Sigmoid colon (tissue), 7 donors: ENCODE results near the gene GIN1. TPM values are rescaled to one million over a fixed set of nuclear protein-coding genes. Genes with fewer than 3 reads are reported as not detected.

Source experiments
- DNase-seq: peaks from one replicate; pipeline ENCODE4 v3.0.0-alpha.2; 2019
- H3K27ac ChIP-seq, 4 donors: fragments of 200-600 bp; sonication (generic); one replicate each; pipeline ENCODE4 v1.5.1; 2016 to 2019; ENCODE audit warnings: mild to moderate bottlenecking in 1 of 4
- H3K27me3 ChIP-seq, 3 donors: fragments of 200-600 bp; sonication (generic); one replicate each; pipeline ENCODE4 v1.5.1; 2019; ENCODE audit warnings: mild to moderate bottlenecking in 1 of 3
- H3K36me3 ChIP-seq, 4 donors: fragments of 200-600 bp; sonication (generic); one replicate each; pipeline ENCODE4 v1.5.1; 2016 to 2019
- H3K4me1 ChIP-seq, 4 donors: fragments of 200-600 bp; sonication (generic); one replicate each; pipeline ENCODE4 v1.5.1; 2017 to 2019
- H3K4me3 ChIP-seq, 4 donors: fragments of 200-600 bp; sonication (generic); one replicate each; pipeline ENCODE4 v1.5.1; 2017 to 2019; ENCODE audit warnings: mild to moderate bottlenecking in 2 of 4, moderate library complexity in 1 of 4
- H3K9me3 ChIP-seq, 4 donors: fragments of 200-600 bp in 3 of 4; sonication (generic) in 3 of 4; one replicate each; pipeline versions ENCODE4 v1.5.1 to v1.6.1; 2013 to 2019
- CTCF ChIP-seq, 4 experiments: fragments of 450-650 bp in 3 of 4; fragments of 200-600 bp in 1 of 4; IDR thresholded peaks; one replicate each; pipeline ENCODE4 v1.5.1; 2016 to 2019; ENCODE audit warnings: antibody characterized with exemption in 4 of 4, mild to moderate bottlenecking in 3 of 4, moderate library complexity in 2 of 4
- EP300 ChIP-seq, 4 donors: sonication (generic); formaldehyde crosslinking; IDR thresholded peaks; one replicate each; pipeline ENCODE4 v1.6.1; 2017; ENCODE audit warnings: antibody characterized with exemption in 4 of 4
- POLR2A ChIP-seq, 2 donors: fragments of 450-650 bp; IDR thresholded peaks; one replicate each; pipeline ENCODE4 v1.6.1; 2016; ENCODE audit warnings: antibody characterized with exemption in 2 of 2, mild to moderate bottlenecking in 2 of 2, moderate library complexity in 2 of 2
- POLR2AphosphoS5 ChIP-seq, 4 donors: sonication (generic); formaldehyde crosslinking; IDR thresholded peaks; one replicate each; pipeline ENCODE4 v1.6.1; 2017; ENCODE audit warnings: antibody characterized with exemption in 4 of 4
- WGBS, 2 donors: extraction: QIAGEN DNeasy Blood & Tissue Kit; methylation state at CpG; one replicate each; pipeline ENCODE4 v1.1.7; 2013; 5-methylcytosine and 5-hydroxymethylcytosine counted together
- intact Hi-C: fragments of 100-400 bp; cut with DNase I; formaldehyde crosslinking; loops from one replicate; pipeline ENCODE4 v1.15.1; 2023
- polyA plus RNA-seq, 3 donors: library from polyadenylated mRNA; stranded (reverse); fragments of 200-250 nt; gene quantifications; one replicate each; pipeline ENCODE4 v1.2.3, GENCODE V29; 2013
- total RNA-seq, 4 donors: library from RNA; depleted of rRNA; stranded (reverse); fragments of >200 nt; gene quantifications; one replicate each; pipeline ENCODE4 v1.1.0, GENCODE V29; 2016
- donor health status: healthy with polysubstance abuse.
- donor health status: Bipolar disorder and iron deficiency.
- donor health status: healthy.

The GIN1 gene
- total and polyA plus RNA-seq, 7 donors, result 3.0 to 14.6 (median 7.8) TPM

- Histone ChIP-seq H3K27me3 (no peaks in the 10 kb centered on the region), H3K9me3 (no peaks in the 10 kb centered on the region), H3K4me3 (no peak overlapping the region), H3K27ac (no peak overlapping the region), H3K36me3 (peaks cover 0 to 5% (median 0%) of the 10 kb centered on the region in 4 donors), H3K4me1 (peaks cover 0 to 30% (median 12%) of the 10 kb centered on the region in 4 donors)
- TF ChIP-seq EP300 (IDR thresholded peaks at IDR 0.05) (no peak), POLR2AphosphoS5 (IDR thresholded peaks at IDR 0.05) (no peak), CTCF (IDR thresholded peaks at IDR 0.05) (no peak), POLR2A (IDR thresholded peaks at IDR 0.05) (no peak)
- intact Hi-C loops, result loop anchor here (10.0 kb wide), 1 partner anchor 372 kb away; the partner anchor contains the start of gene PAM
- 81 to 93% methylated on average over 5 of the region's 5 CpGs for WGBS, 2 donors
- DNase-seq, result no peak
These were observed 6.6 kb upstream of the GIN1 start for GRCh38 chr5:103126557-103126956.

GRCh38 chr5:103122242-103122641, 2.3 kb upstream of the GIN1 start:
- peaks cover 0 to 56% (median 33%) of the 10 kb centered on the region in 4 donors for H3K4me1 ChIP-seq
- no peak overlapping the region for H3K27ac ChIP-seq
- DNase-seq, result no peak
- H3K4me3 ChIP-seq, result no peak overlapping the region
- intact Hi-C loops, result loop anchor here (10.0 kb wide), 1 partner anchor 367 kb away; the partner anchor contains the start of gene PAM
- H3K9me3 ChIP-seq, result no peaks in the 10 kb centered on the region
- no peaks in the 10 kb centered on the region for H3K27me3 ChIP-seq
- no peaks in the 10 kb centered on the region for H3K36me3 ChIP-seq
- 59 to 75% methylated on average over 3 of the region's 3 CpGs for WGBS, 2 donors
- TF ChIP-seq CTCF (IDR thresholded peaks at IDR 0.05) (no peak), POLR2AphosphoS5 (IDR thresholded peaks at IDR 0.05) (no peak), EP300 (IDR thresholded peaks at IDR 0.05) (no peak), POLR2A (IDR thresholded peaks at IDR 0.05) (no peak)

DNA sequence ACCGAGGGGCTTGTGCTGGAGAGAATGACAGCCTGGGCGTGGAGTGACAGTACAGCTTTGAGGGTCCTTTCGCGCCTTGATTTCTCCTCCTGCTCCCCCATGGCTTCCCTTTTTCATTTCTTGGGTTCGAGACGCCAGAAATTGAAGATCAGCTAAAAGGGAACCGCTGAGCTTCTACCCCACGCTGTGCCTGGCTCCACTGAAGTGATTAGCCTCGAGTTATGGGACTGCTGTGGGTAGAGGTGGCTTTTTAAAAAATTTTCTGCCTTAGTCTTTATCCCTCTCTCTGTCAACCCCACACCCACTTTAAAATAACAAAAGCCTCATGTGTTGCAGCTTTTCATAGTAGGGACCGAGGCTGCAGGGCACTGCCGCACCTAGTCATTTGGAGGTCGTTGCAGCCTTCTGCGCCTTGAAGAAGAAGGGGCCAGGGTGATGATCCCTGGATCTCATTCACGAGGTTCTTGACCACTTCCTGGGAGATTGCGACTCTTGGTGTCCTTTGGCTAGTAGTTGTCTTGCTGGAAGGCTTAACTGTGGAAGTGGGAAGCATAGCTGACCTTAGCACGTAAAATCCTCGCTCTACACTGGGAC, 766 bp upstream of the GIN1 start:
- intact Hi-C loops, result loop anchor here (2.0 to 10.0 kb wide), 2 partner anchors 138 to 366 kb away; partner anchors contain the start of genes MACIR and PAM

DNA sequence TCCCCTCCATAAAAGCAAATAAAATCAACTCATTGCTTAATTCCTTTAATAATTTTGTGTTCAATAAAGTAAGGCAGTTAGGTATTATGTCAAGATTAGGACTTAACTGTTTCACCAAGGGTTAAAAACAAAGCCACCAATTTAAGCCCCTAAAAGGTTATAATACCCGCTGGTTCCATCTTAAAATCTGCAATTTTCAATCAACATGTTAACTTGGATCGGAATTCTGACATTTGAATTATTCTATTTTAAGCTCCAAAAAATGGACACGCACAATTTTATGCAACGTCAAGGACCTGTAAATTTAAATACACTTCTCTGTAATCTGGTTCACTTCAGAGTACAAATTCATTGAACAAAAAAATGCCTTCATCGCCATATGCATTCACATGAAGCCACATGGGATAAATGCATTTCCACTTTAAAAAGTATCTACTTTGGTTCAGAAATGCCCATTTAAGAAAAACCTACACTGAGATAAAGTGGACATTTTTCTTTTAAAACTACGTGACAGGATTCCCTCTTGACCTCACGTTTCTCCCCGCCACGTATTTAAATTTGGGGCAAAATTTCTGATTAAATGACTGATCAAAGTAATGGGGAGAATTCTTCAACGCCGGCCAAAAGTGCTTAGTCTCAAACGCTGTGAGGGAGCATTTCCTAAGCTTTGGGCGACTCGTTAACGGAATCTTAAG, 721 bp downstream of the GIN1 start:
- Histone ChIP-seq H3K9me3 (no peaks in the 10 kb centered on the region), H3K4me1 (peaks cover 0 to 44% (median 32%) of the 10 kb centered on the region in 4 donors), H3K27me3 (no peaks in the 10 kb centered on the region), H3K27ac (peak overlapping the region; percentile 84 to 89 (median 88)), H3K36me3 (no peaks in the 10 kb centered on the region), H3K4me3 (peak overlapping the region; percentile 78 to 83 (median 80))
- TF ChIP-seq POLR2AphosphoS5 (IDR thresholded peaks at IDR 0.05) (no peak), EP300 (IDR thresholded peaks at IDR 0.05) (no peak), CTCF (IDR thresholded peaks at IDR 0.05) (no peak), POLR2A (IDR thresholded peaks at IDR 0.05) (no peak)
- DNase-seq, result no peak
- 0 to 1% methylated on average over 15 of the region's 15 CpGs for WGBS, 2 donors
- intact Hi-C loops, result no loop called here

More for the DNA sequence above, 766 bp upstream of the GIN1 start:
- Histone ChIP-seq H3K4me1 (peaks cover 0 to 51% (median 33%) of the 10 kb centered on the region in 4 donors), H3K9me3 (no peaks in the 10 kb centered on the region), H3K27ac (peak overlapping the region; percentile 84 to 89 (median 88)), H3K4me3 (peak overlapping the region; percentile 78 to 83 (median 80)), H3K27me3 (no peaks in the 10 kb centered on the region), H3K36me3 (no peaks in the 10 kb centered on the region)
- no peak for TF ChIP-seq CTCF (IDR thresholded peaks at IDR 0.05)
- no peak for TF ChIP-seq EP300 (IDR thresholded peaks at IDR 0.05)
- TF ChIP-seq POLR2A (IDR thresholded peaks at IDR 0.05), result no peak
- no peak for TF ChIP-seq POLR2AphosphoS5 (IDR thresholded peaks at IDR 0.05)
- 1% methylated on average over 17 of the region's 17 CpGs for WGBS, 2 donors
- DNase-seq, result no peak
